ENCODE results near the gene LGALS16.

GRCh38 chr19:39607021-39607420, 48.7 kb upstream of the LGALS16 start:
- no peak for TF ChIP-seq ZNF274 (IDR thresholded peaks at IDR 0.05; ENCODE audit: low read depth, low read length)
- TF ChIP-seq SUZ12 (IDR thresholded peaks at IDR 0.05; ENCODE audit: extremely low read depth, insufficient read depth, insufficient read length) = no peak
- no peak for TF ChIP-seq YY1 (IDR thresholded peaks at IDR 0.05; ENCODE audit: insufficient read depth, insufficient read length)
